Heart left ventricle (tissue), 16 donors: ENCODE measurements around the gene FUZ. TPM values are rescaled to one million over a fixed set of nuclear protein-coding genes. Genes with fewer than 3 reads are reported as not detected.

Source experiments
- ATAC-seq, 4 donors: fragments of 200-7000 bp; cut with Tn5 transposase; one replicate each; pipeline ENCODE4 v1.9.1; 2020 to 2022; ENCODE audit warnings: moderate library complexity in 4 of 4, mild to moderate bottlenecking in 3 of 4, moderate number of reproducible peaks in 1 of 4
- DNase-seq, 5 donors: peaks; one replicate each; pipeline ENCODE4 v3.0.0-alpha.2; 2020
- H3K27ac ChIP-seq, 12 donors: fragments of 200-600 bp; sonication (generic) in 4 of 12; one replicate each; pipeline versions ENCODE4 v1.5.0 to v1.8.0; 2016 to 2022; ENCODE audit warnings: mild to moderate bottlenecking in 2 of 12
- H3K27me3 ChIP-seq, 9 donors: fragments of 200-600 bp; sonication (generic) in 2 of 9; one replicate each; pipeline versions ENCODE4 v1.5.1 to v1.8.0; 2016 to 2022; ENCODE audit warnings: mild to moderate bottlenecking in 3 of 9
- H3K36me3 ChIP-seq, 9 donors: fragments of 200-600 bp; sonication (generic) in 2 of 9; one replicate each; pipeline versions ENCODE4 v1.5.0 to v1.8.0; 2018 to 2022; ENCODE audit warnings: mild to moderate bottlenecking in 2 of 9
- H3K4me1 ChIP-seq, 12 donors: fragments of 200-600 bp; sonication (generic) in 4 of 12; one replicate each; pipeline versions ENCODE4 v1.5.0 to v1.8.0; 2016 to 2022; ENCODE audit warnings: mild to moderate bottlenecking in 3 of 12
- H3K4me3 ChIP-seq, 12 donors: fragments of 200-600 bp; sonication (generic) in 4 of 12; one replicate each; pipeline versions ENCODE4 v1.5.0 to v1.8.0; 2017 to 2022; ENCODE audit warnings: mild to moderate bottlenecking in 9 of 12, moderate library complexity in 4 of 12
- H3K9me3 ChIP-seq, 12 donors: fragments of 200-600 bp; sonication (generic) in 4 of 12; one replicate each; pipeline versions ENCODE4 v1.5.0 to v1.8.0; 2016 to 2022; ENCODE audit warnings: mild to moderate bottlenecking in 1 of 12
- POLR2A ChIP-seq, 2 donors: fragments of 450-650 bp; IDR thresholded peaks; one replicate each; pipeline ENCODE4 v1.6.1; 2017; ENCODE audit warnings: antibody characterized with exemption in 2 of 2, mild to moderate bottlenecking in 2 of 2, moderate library complexity in 2 of 2
- WGBS, 4 donors: extraction: QIAGEN DNeasy Blood & Tissue Kit in 2 of 4; methylation state at CpG; one replicate each; pipeline versions ENCODE4 v1.1.5 to v1.1.7; 2013 to 2018; 5-methylcytosine and 5-hydroxymethylcytosine counted together
- intact Hi-C, 10 donors: fragments of 100-400 bp; cut with DNase I; formaldehyde crosslinking; loops; one replicate each; pipeline versions ENCODE4 v1.11.1 to v1.14.2; 2022
- polyA plus RNA-seq, 2 donors: library from polyadenylated mRNA; stranded (reverse); fragments of 200-250 nt; gene quantifications; one replicate each; pipeline ENCODE4 v1.2.3, GENCODE V29; 2013
- total RNA-seq, 9 donors: library from RNA; depleted of rRNA in 2 of 9; stranded (reverse); fragments of >200 nt in 2 of 9; fragmentation: NEBNext Ultra II Directional in 3 of 9; extraction: Animal tissue kit (Norgen Biotek cat#: 25700) in 3 of 9; gene quantifications; one replicate each; pipeline versions ENCODE4 v1.1.0 to v1.2.4, GENCODE V29; 2016 to 2023
- TF ChIP-seq, protein P1 (sequence below), 12 donors: fragments of 200-600 bp; sonication (generic) in 4 of 12; IDR thresholded peaks; one replicate each; pipeline versions ENCODE4 v1.5.0 to v1.8.0; 2018 to 2022; ENCODE audit warnings: antibody characterized with exemption in 12 of 12, mild to moderate bottlenecking in 5 of 12
- donor health status: ischemic (EF 13 %, LVEDD 7.1; RV severe dilation, severe dysfunction).
- donor health status: healthy with polysubstance abuse.
- donor health status: DM: no; HTN: yes; CAD: no.
- donor health status: DM: no; HTN: no; CAD: no.
- donor health status: ischemic (EF 25% LVEDD 6.9; RV normal size, moderate dysfunction).
- donor health status: ischemic (EF 25% LVEDD 5.7; RV mildly dilated, moderate dysfunction).
- donor health status: healthy.
- donor health status: DM: yes; HTN: yes; CAD: no.
- donor health status: ischemic (EF 35%, LVEDD 5.7; RV mildly dilated, moderate dysfunction).
- donor health status: nonischemic (EF 11% LVEDD 7.7; RV severe dilation, severe dysfunction).
- donor health status: DM: yes; HTN: yes; CAD: no.
- donor health status: PGD.
- donor health status: ischemic (EF 29% LVEDD 5.4; RV normal size, mild dysfunction).
- donor health status: nonischemic (EF 23%, LVEDD 6.1; RV moderate dilation, normal function).

Gene FUZ
- total and polyA plus RNA-seq, 11 donors = 12.7 to 29.1 (median 16.2) TPM

DNA sequence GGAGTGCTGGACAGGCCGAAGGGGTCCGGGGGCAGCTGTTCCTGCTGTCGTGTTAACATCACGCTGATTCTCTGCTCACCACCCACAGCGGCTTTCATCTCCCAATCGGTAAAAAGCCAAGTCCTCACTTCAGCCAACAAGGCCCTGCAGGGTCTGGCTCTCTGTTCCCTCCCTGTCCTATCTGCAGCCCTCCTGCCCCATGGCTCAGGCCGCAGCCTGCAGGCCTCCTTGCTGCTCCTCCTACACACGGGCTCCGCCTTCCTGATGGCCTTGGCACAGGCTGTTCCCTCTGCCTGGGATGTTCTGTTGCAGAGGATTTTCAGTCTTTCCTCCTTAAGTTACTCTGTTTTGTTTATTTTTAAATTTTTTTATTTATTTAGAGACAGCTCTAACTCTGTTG lies 22.2 kb downstream of the FUZ start:
- H3K27me3 ChIP-seq = no peaks in the 10 kb centered on the region
- H3K9me3 ChIP-seq = no peaks in the 10 kb centered on the region
- 59 to 68% (median 67%) methylated on average over 9 of the region's 9 CpGs for WGBS, 4 donors
- H3K36me3 ChIP-seq = peaks cover 0 to 94% (median 58%) of the 10 kb centered on the region in 9 donors
- peak overlapping the region in 4 of 12 donors; percentile 5 to 49 (median 33) for H3K27ac ChIP-seq
- no peak overlapping the region for H3K4me3 ChIP-seq
- intact Hi-C loops = no loop called here
- ATAC-seq (peak; percentile 56 to 72 (median 66)), DNase-seq (peak in 2 of 5 donors; percentile 48 to 70)
- peaks cover 0 to 18% (median 6%) of the 10 kb centered on the region in 12 donors for H3K4me1 ChIP-seq
- TF ChIP-seq POLR2A (IDR thresholded peaks at IDR 0.05) = no peak
- TF ChIP-seq, protein P1, sequence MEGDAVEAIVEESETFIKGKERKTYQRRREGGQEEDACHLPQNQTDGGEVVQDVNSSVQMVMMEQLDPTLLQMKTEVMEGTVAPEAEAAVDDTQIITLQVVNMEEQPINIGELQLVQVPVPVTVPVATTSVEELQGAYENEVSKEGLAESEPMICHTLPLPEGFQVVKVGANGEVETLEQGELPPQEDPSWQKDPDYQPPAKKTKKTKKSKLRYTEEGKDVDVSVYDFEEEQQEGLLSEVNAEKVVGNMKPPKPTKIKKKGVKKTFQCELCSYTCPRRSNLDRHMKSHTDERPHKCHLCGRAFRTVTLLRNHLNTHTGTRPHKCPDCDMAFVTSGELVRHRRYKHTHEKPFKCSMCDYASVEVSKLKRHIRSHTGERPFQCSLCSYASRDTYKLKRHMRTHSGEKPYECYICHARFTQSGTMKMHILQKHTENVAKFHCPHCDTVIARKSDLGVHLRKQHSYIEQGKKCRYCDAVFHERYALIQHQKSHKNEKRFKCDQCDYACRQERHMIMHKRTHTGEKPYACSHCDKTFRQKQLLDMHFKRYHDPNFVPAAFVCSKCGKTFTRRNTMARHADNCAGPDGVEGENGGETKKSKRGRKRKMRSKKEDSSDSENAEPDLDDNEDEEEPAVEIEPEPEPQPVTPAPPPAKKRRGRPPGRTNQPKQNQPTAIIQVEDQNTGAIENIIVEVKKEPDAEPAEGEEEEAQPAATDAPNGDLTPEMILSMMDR (IDR thresholded peaks at IDR 0.05) = no peak

DNA sequence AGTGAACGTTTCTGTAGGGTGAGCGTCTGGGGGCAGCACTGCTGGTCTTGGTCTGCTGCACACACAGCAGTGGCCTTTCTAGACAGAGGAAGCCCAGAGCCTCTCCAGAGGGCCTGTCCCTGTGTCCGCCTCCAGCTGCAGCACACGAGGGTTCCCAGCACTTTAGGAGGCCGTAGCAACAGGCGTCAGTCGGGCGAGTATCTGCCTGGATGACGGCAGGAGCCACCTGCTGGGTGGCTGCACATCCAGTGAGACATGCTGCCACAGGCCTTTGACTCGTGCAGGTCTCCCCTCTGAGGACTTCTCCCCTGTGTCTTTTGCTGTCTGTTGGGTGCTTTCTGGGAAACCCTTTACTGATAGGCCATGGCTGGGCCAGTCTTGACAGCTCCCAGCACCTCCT lies 24.2 kb downstream of the FUZ start:
- ATAC-seq = no peak
- Histone ChIP-seq H3K27ac (no peak overlapping the region), H3K9me3 (no peaks in the 10 kb centered on the region), H3K4me1 (peaks cover 0 to 18% (median 6%) of the 10 kb centered on the region in 12 donors), H3K27me3 (no peaks in the 10 kb centered on the region), H3K36me3 (peaks cover 0 to 94% (median 58%) of the 10 kb centered on the region in 9 donors), H3K4me3 (no peak overlapping the region)
- intact Hi-C loops = no loop called here
- DNase-seq = no peak
- TF ChIP-seq, protein P1 (IDR thresholded peaks at IDR 0.05) = no peak
- no peak for TF ChIP-seq POLR2A (IDR thresholded peaks at IDR 0.05)
- 85 to 90% (median 87%) methylated on average over 4 to 10 of the region's 10 CpGs for WGBS, 4 donors

DNA sequence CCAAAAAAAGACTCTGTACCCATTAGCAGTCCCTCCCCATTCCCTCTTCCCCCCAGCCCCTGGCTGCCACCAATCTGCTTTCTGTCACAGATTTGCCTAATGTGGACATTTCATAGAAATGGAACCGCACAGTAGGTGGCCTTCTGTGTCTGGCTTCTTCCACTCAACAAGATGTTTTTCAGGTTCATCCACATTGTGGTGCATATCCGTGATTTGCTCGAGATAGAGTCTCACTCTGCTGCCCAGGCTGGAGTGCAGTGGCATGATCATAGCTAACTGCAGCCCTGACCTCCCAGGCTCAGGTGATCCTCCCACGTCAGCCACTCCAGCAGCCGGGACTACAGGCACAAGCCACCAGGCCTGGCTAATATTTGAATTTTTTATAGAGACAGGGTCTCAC lies 25.3 kb downstream of the FUZ start:
- intact Hi-C loops = no loop called here
- TF ChIP-seq, protein P1 (IDR thresholded peaks at IDR 0.05) = no peak
- no peak for TF ChIP-seq POLR2A (IDR thresholded peaks at IDR 0.05)
- peaks cover 0 to 18% (median 6%) of the 10 kb centered on the region in 12 donors for H3K4me1 ChIP-seq
- H3K27me3 ChIP-seq = no peaks in the 10 kb centered on the region
- H3K9me3 ChIP-seq = no peaks in the 10 kb centered on the region
- H3K36me3 ChIP-seq = peaks cover 0 to 94% (median 58%) of the 10 kb centered on the region in 9 donors
- ATAC-seq (no peak), DNase-seq (no peak)
- WGBS, 4 donors = 85 to 94% (median 91%) methylated on average over 5 of the region's 5 CpGs
- no peak overlapping the region for H3K27ac ChIP-seq
- no peak overlapping the region for H3K4me3 ChIP-seq

DNA sequence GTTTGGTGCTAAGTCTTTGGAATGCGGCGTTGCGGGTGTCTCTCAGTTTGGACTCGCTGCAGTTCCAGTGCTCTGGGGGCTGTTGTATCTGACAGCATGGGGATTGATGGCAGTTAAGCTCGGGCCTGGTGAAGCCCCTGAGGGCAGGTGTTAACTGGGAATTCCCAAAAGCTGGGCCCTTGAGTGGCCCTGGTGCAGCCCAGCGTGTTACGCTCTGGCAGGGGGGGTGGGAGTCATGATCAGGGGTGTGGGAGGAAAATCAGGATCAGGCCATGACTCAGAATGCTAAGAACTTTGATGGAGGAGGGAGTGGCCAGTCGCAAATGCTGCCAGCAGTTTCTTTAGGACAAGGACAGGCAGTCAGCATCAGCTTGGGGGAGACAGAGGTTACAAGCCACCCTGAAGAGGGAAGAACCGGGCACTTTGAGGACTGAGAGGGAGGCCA lies 26.7 kb downstream of the FUZ start:
- peak in 3 of 4 donors; percentile 12 to 56 (median 23) for ATAC-seq
- DNase-seq = no peak
- Histone ChIP-seq H3K36me3 (peaks cover 0 to 89% (median 61%) of the 10 kb centered on the region in 9 donors), H3K27ac (peak overlapping the region in 1 of 12 donors; percentile 24), H3K9me3 (no peaks in the 10 kb centered on the region), H3K4me1 (peaks cover 0 to 18% (median 5%) of the 10 kb centered on the region in 12 donors), H3K27me3 (no peaks in the 10 kb centered on the region), H3K4me3 (no peak overlapping the region)
- intact Hi-C loops = no loop called here
- TF ChIP-seq, protein P1 (IDR thresholded peaks at IDR 0.05) = no peak
- TF ChIP-seq POLR2A (IDR thresholded peaks at IDR 0.05) = no peak
- WGBS, 4 donors = 72 to 83% (median 77%) methylated on average over 9 of the region's 9 CpGs
